T-cell (primary cell): ENCODE results near the gene SLC37A1. TPM values are rescaled to one million over a fixed set of nuclear protein-coding genes. Genes with fewer than 3 reads are reported as not detected.
A peak's percentile ranks its signal among the peaks of the same experiment; 100 is the strongest.

Source experiments
- ATAC-seq, 4 experiments: fragments of 200-7000 bp in 3 of 4; fragments of 150-1000 bp in 1 of 4; cut with Tn5 transposase; replicated peaks in 1 of 4; 1 replicate in 3 of 4; 2 replicates in 1 of 4; pipeline ENCODE4 v1.10.0; 2021; ENCODE audit warnings: moderate library complexity in 3 of 4, mild to moderate bottlenecking in 2 of 4, moderate number of reproducible peaks in 1 of 4
- CTCF ChIA-PET, 2 donors: fragments of 300-600 bp; sonication (Branson Sonifier 250); formaldehyde crosslinking; loops; one replicate each; lab custom pipeline; 2022; ENCODE audit warnings: antibody characterized with exemption in 2 of 2; lab: Charles Lee
- POLR2A ChIA-PET, 2 donors: fragments of 300-600 bp; sonication (Branson Sonifier 250); formaldehyde crosslinking; loops; one replicate each; lab custom pipeline; 2022; ENCODE audit warnings: antibody characterized with exemption in 2 of 2; lab: Charles Lee
- DNase-seq, 35 experiments: peaks; one replicate each; pipeline versions ENCODE4 v3.0.0 to v3.0.0-alpha.2; 2013 to 2023
- H3K27ac ChIP-seq: one replicate; pipeline ENCODE4 v1.5.1; 2013; ENCODE audit warnings: low read length
- H3K27me3 ChIP-seq, 2 experiments: replicated peaks in 1 of 2; 1 replicate in 1 of 2; 2 replicates in 1 of 2; pipeline versions ENCODE4 v1.6.1 to v1.7.0; 2013; ENCODE audit warnings: low read length in 1 of 2, mixed read lengths in 1 of 2; ENCODE audit not compliant: control insufficient read depth in 2 of 2, insufficient read depth in 2 of 2; ENCODE audit errors: extremely low read depth in 1 of 2
- H3K36me3 ChIP-seq, 2 donors: 1 replicate in 1 of 2; 2 replicates in 1 of 2; pipeline versions ENCODE4 v1.6.1 to v1.7.0; 2013; ENCODE audit warnings: low read length in 1 of 2; ENCODE audit not compliant: control insufficient read depth in 2 of 2, insufficient read depth in 1 of 2; ENCODE audit errors: extremely low read depth in 1 of 2
- H3K4me1 ChIP-seq, 2 experiments: 1 replicate in 1 of 2; 2 replicates in 1 of 2; pipeline versions ENCODE4 v1.6.1 to v1.7.0; 2013; ENCODE audit warnings: low read length in 2 of 2, mixed read lengths in 1 of 2; ENCODE audit not compliant: insufficient read depth in 2 of 2, control insufficient read depth in 1 of 2; ENCODE audit errors: extremely low read depth in 1 of 2
- H3K4me3 ChIP-seq, 2 donors: 1 replicate in 1 of 2; 2 replicates in 1 of 2; pipeline versions ENCODE4 v1.5.1 to v1.7.0; 2013; ENCODE audit warnings: mild to moderate bottlenecking in 2 of 2, low read length in 1 of 2, moderate library complexity in 1 of 2; ENCODE audit not compliant: control insufficient read depth in 1 of 2; ENCODE audit errors: extremely low read depth in 1 of 2
- H3K9me3 ChIP-seq: 2 replicates; pipeline ENCODE4 v1.7.0; 2013
- H3K27ac Mint-ChIP-seq, 2 donors: one replicate each; pipeline ENCODE4 v1.8.0; 2020 to 2021; ENCODE audit warnings: mild to moderate bottlenecking in 2 of 2, mixed read lengths in 2 of 2
- H3K27me3 Mint-ChIP-seq, 2 donors: one replicate each; pipeline ENCODE4 v1.8.0; 2021 to 2022; ENCODE audit warnings: mixed read lengths in 2 of 2
- H3K36me3 Mint-ChIP-seq: one replicate; pipeline ENCODE4 v1.8.0; 2021; ENCODE audit warnings: mixed read lengths
- H3K4me1 Mint-ChIP-seq, 3 donors: one replicate each; pipeline ENCODE4 v1.8.0; 2020 to 2022; ENCODE audit warnings: mixed read lengths in 3 of 3, mild to moderate bottlenecking in 1 of 3
- H3K4me3 Mint-ChIP-seq, 3 donors: one replicate each; pipeline ENCODE4 v1.8.0; 2020 to 2022; ENCODE audit warnings: mild to moderate bottlenecking in 3 of 3, mixed read lengths in 3 of 3, moderate library complexity in 3 of 3
- H3K9me3 Mint-ChIP-seq, 3 donors: one replicate each; pipeline ENCODE4 v1.8.0; 2020 to 2022; ENCODE audit warnings: mixed read lengths in 3 of 3
- WGBS: methylation state at CpG from one replicate; pipeline ENCODE4 v1.1.5; 2013; ENCODE audit warnings: missing lambda C conversion rate; ENCODE audit not compliant: insufficient coverage; 5-methylcytosine and 5-hydroxymethylcytosine counted together
- total RNA-seq, 35 experiments: library from RNA in 6 of 35; stranded (reverse) in 6 of 35; fragments of 120-200 nt in 1 of 35; gene quantifications; one replicate each; pipeline versions ENCODE4 v1.2.1 to v1.2.4 and lab custom pipeline; 2013 to 2026

The SLC37A1 gene
- 10 to 100 TPM; 18.7 to 26.3 (median 22.6) TPM for total RNA-seq
- total RNA-seq (2013): 16.4 TPM
- total RNA-seq (lab: John Stamatoyannopoulos, UW): 19.6 to 39.4 (median 33.3) reads per million in 29 experiments

DNA sequence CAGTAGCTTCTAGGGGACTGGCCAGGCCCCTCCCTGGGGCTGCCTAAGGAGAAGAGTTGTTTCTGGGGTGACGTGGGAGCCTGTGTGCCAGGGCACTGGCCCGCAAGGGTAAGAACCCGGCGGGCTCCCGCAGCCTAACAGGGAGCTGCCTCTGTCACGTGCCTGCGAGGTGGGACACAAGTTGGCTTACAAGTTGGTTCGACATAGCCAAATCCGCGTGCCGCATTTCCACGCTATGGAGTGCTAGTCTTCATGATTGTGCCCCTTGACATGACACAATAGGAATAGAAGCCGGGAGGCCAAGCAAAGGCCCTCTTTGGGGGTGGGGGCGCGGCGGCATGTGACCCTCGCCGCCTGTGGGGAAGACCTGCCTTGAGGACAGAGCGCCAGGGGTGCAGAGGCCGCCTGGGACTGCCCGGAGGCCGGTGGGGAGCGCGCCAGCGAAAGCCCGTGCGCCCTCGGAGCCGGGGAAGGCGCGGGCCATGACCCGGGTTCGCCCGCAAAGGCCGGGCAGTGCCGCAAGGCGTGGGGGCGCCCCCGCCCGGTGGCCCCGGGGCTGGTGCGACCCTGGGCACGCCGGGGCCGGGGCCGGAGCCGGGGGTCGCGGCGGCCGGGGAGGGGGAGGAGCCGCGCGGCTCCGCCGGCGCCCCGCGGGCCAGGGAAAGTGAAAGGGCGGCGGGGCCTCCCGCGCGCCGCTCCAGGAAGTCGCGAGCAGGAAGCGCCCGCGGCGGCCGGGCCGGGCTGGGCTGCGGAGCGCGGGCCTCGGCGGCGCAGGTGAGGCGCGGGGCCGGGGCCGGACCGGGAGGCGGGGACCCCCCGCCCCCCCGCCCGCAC, at the start of gene SLC37A1:
TSS of gene SLC37A1 (plus strand) at position 702 of the 834 bp plus-strand sequence. CDS start 4,603 bp downstream, outside the sequence.
- Histone ChIP-seq H3K4me3 (peak within 1 kb of the TSS; percentile 81 to 87), H3K27me3 (no peaks in the 10 kb centered on the region), H3K27ac (peak within 1 kb of the TSS; percentile 63), H3K9me3 (no peaks in the 10 kb centered on the region), H3K4me1 (peaks cover 3 to 21% of the 10 kb centered on the region in 2 experiments), H3K36me3 (peaks cover 4 to 5% of the 10 kb centered on the region in 2 donors)
- POLR2A ChIA-PET: interaction anchor here in 1 of 2 donors (0.7 to 1.0 kb wide), 2 partner anchors 14 to 585 kb away, joined by 7 to 8 read pairs; no protein-coding TSS in a partner anchor
- H3K27me3 Mint-ChIP-seq: no peaks in the 10 kb centered on the region
- CTCF ChIA-PET: interaction anchor here in 1 of 2 donors (0.6 kb wide), 2 partner anchors 46 to 87 kb away, joined by 3 to 4 read pairs; no protein-coding TSS in a partner anchor
- WGBS: 14% methylated on average over 87 of the region's 88 CpGs
- peaks cover 18% of the 10 kb centered on the region for H3K36me3 Mint-ChIP-seq
- H3K27ac Mint-ChIP-seq: peak within 1 kb of the TSS; percentile 76 to 87
- peaks cover 30 to 43% (median 40%) of the 10 kb centered on the region in 3 donors for H3K4me1 Mint-ChIP-seq
- ATAC-seq: peak; percentile 76 to 86 (median 81)
- peak in 19 of 35 experiments; percentile 17 to 66 (median 32) for DNase-seq
- no peaks in the 10 kb centered on the region for H3K9me3 Mint-ChIP-seq
- peak within 1 kb of the TSS; percentile 86 to 91 (median 87) for H3K4me3 Mint-ChIP-seq

DNA sequence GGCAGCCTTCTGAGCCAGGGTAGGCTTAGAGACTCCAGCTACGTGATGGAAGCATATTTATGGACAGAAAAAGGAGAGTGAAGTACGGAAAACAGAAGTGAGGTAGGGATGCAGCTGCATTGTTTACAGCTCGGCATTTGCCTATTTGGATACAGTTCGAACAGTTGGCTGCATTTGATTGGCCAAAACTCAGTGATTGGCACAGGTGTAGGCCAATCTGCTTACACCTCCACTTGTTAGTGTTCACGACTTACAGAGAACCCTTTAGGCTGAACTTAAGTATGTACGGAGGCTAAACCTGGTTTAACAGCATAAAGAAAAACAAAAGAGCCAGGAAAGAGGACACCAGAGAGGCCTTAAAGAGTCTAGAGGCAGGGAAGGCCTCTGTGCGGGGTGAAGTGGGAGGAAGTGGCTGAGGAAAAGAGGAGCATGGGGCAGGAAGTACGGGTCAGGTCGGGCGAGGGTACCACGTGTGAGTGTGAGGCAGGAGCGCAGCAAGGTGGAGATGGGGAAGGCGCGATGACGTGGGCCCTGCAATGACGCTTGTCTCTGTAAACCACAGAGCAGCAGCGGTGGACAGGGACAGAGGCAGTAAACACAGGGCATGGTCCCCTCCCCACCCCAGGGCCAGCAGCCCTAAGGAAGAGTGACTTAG, 49.7 kb upstream of the SLC37A1 start:
- H3K4me3 ChIP-seq: no peak overlapping the region
- no peaks in the 10 kb centered on the region for H3K9me3 Mint-ChIP-seq
- peak; percentile 48 to 78 (median 70) for ATAC-seq
- H3K4me1 Mint-ChIP-seq: peaks cover 63 to 69% (median 65%) of the 10 kb centered on the region in 3 donors
- H3K9me3 ChIP-seq: no peaks in the 10 kb centered on the region
- H3K36me3 ChIP-seq: no peaks in the 10 kb centered on the region
- peak overlapping the region; percentile 66 for H3K27ac ChIP-seq
- ChIA-PET POLR2A (no interaction called here), CTCF (no interaction called here)
- H3K27me3 Mint-ChIP-seq: peaks cover 0 to 2% of the 10 kb centered on the region in 2 donors
- H3K27ac Mint-ChIP-seq: peak overlapping the region; percentile 63 to 88
- 32% methylated on average over 16 of the region's 17 CpGs for WGBS
- H3K4me1 ChIP-seq: peaks cover 37 to 57% of the 10 kb centered on the region in 2 experiments
- peak overlapping the region; percentile 36 to 59 (median 49) for H3K4me3 Mint-ChIP-seq
- DNase-seq: peak; percentile 48 to 86 (median 75)
- no peaks in the 10 kb centered on the region for H3K36me3 Mint-ChIP-seq
- H3K27me3 ChIP-seq: peaks cover 0 to 4% of the 10 kb centered on the region in 2 experiments

DNA sequence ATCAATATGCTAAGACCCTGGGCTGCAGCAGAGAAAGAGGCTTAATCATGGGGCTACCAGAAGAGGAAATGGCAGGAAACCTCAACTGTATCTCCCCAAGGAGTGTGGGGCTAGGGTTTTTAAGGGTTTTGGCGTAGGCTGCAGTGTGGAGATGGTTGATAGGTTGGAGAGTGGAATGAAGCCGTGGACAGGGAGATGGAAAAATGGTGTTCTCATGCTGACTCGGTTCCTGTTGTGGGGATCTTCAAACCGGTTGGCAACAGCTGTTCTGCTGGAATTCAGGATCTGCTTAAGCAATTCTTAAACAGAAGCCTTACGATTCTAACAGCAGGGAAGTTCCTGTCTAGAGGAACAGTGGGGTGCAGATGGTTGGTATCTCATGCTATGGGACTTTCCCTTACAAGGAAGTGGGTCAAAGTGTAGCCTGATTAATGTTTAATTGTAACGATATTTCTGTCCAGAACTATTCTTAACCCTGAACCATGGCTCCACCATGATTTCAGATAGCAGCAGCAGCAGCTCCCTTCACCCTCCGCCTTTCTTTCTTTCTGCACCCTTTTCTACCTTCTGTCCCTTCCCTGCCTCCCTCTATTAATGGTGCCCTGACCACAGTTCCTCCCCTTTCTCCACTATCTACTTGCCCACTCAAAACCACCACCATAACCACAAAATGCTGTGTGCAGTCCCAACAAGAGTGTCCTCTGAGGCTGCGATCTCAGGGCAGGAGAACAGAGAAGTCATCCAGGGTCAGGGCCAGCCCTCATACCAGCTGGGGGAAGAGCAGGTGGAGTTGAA, 48.4 kb upstream of the SLC37A1 start:
- Mint-ChIP-seq H3K36me3 (no peaks in the 10 kb centered on the region), H3K9me3 (no peaks in the 10 kb centered on the region), H3K27me3 (peaks cover 0 to 2% of the 10 kb centered on the region in 2 donors), H3K4me3 (peak overlapping the region in 1 of 3 donors; percentile 59), H3K4me1 (peaks cover 60 to 63% (median 61%) of the 10 kb centered on the region in 3 donors), H3K27ac (peak overlapping the region; percentile 22 to 33)
- WGBS: 45% methylated on average over 5 of the region's 8 CpGs
- ATAC-seq (no peak), DNase-seq (peak in 1 of 35 experiments; percentile 52)
- Histone ChIP-seq H3K27ac (no peak overlapping the region), H3K4me3 (no peak overlapping the region), H3K4me1 (peaks cover 37 to 51% of the 10 kb centered on the region in 2 experiments), H3K36me3 (no peaks in the 10 kb centered on the region), H3K9me3 (no peaks in the 10 kb centered on the region), H3K27me3 (peaks cover 0 to 4% of the 10 kb centered on the region in 2 experiments)
- ChIA-PET CTCF (no interaction called here), POLR2A (no interaction called here)

DNA sequence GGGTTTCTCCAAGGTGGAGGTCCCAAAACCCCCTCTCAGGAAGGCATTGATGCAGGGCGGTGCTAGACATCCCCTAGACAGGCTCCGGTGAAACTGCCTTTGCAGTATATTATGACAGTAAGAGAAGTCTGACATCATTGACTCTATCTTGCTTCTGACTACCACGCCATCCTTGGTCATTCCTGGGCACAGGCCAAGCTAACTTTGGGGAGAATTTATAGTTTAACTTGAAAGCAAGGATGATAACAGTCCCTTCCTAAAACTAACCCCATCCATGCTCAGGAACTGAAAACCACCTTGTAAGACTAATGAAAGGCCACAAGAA, 47.9 kb upstream of the SLC37A1 start:
- no peak overlapping the region for H3K4me3 Mint-ChIP-seq
- peak in 1 of 35 experiments; percentile 17 for DNase-seq
- H3K4me1 Mint-ChIP-seq: peaks cover 54 to 58% (median 56%) of the 10 kb centered on the region in 3 donors
- WGBS: 60% methylated on average over 1 of the region's 3 CpGs
- Histone ChIP-seq H3K9me3 (no peaks in the 10 kb centered on the region), H3K36me3 (no peaks in the 10 kb centered on the region), H3K4me1 (peaks cover 33 to 45% of the 10 kb centered on the region in 2 experiments), H3K27me3 (peaks cover 0 to 4% of the 10 kb centered on the region in 2 experiments), H3K27ac (no peak overlapping the region), H3K4me3 (no peak overlapping the region)
- ATAC-seq: no peak
- H3K27me3 Mint-ChIP-seq: peaks cover 0 to 2% of the 10 kb centered on the region in 2 donors
- CTCF ChIA-PET: no interaction called here
- POLR2A ChIA-PET: no interaction called here
- no peaks in the 10 kb centered on the region for H3K9me3 Mint-ChIP-seq
- no peaks in the 10 kb centered on the region for H3K36me3 Mint-ChIP-seq
- no peak overlapping the region for H3K27ac Mint-ChIP-seq

DNA sequence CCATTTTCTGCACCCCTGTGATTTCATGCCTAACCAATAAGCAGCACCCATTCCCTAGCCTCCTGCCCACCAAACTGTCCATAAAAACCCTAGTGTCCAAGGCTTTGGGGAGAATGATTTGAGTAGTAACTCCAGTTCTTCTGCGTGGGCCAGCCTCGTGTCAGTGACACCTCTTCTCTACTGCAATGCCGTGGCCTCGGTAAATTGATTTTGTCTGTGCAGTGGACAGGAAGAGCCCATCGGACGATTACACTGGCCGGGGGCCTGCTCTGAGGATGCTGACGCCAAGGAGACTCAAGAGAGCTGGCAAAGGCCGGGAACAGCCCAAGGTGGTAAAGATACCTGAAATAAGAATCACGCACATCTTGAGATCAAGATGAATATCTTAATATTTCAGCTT, 47.0 kb upstream of the SLC37A1 start:
- WGBS: 82% methylated on average over 7 of the region's 10 CpGs
- Mint-ChIP-seq H3K4me1 (peaks cover 45 to 48% (median 47%) of the 10 kb centered on the region in 3 donors), H3K27ac (no peak overlapping the region), H3K36me3 (no peaks in the 10 kb centered on the region), H3K9me3 (no peaks in the 10 kb centered on the region), H3K27me3 (peaks cover 0 to 2% of the 10 kb centered on the region in 2 donors), H3K4me3 (no peak overlapping the region)
- no peaks in the 10 kb centered on the region for H3K9me3 ChIP-seq
- POLR2A ChIA-PET: no interaction called here
- ATAC-seq: no peak
- H3K27me3 ChIP-seq: peaks cover 0 to 7% of the 10 kb centered on the region in 2 experiments
- no peak overlapping the region for H3K27ac ChIP-seq
- DNase-seq: no peak
- CTCF ChIA-PET: interaction anchor here in 1 of 2 donors (1.1 kb wide), 1 partner anchor 59 kb away, joined by 3 read pairs; no protein-coding TSS in a partner anchor
- no peaks in the 10 kb centered on the region for H3K36me3 ChIP-seq
- H3K4me3 ChIP-seq: no peak overlapping the region
- H3K4me1 ChIP-seq: peaks cover 25 to 36% of the 10 kb centered on the region in 2 experiments
